ENCODE data around the gene SLC38A8.

The SLC38A8 gene

GRCh38 chr16:84085271-84085667 is 42.7 kb upstream of the SLC38A8 start:
- TF ChIP-seq EP300 (IDR thresholded peaks at IDR 0.05; ENCODE audit: borderline replicate concordance) (no peak), EGR1 (IDR thresholded peaks at IDR 0.05) (no peak), ZBTB7A (IDR thresholded peaks at IDR 0.05; ENCODE audit: low read depth) (no peak), RAD21 (IDR thresholded peaks at IDR 0.05; ENCODE audit: low read depth) (no peak), NFIC (IDR thresholded peaks at IDR 0.05) (no peak), MAX (IDR thresholded peaks at IDR 0.05) (no peak), REST (IDR thresholded peaks at IDR 0.05; ENCODE audit: low read depth) (no peak), TAF1 (IDR thresholded peaks at IDR 0.05; ENCODE audit: low read depth) (no peak), TEAD4 (IDR thresholded peaks at IDR 0.05) (no peak), YY1 (IDR thresholded peaks at IDR 0.05; ENCODE audit: low read depth) (no peak), CEBPB (IDR thresholded peaks at IDR 0.05) (no peak), USF1 (IDR thresholded peaks at IDR 0.05) (no peak), FOXM1 (IDR thresholded peaks at IDR 0.05; ENCODE audit: borderline replicate concordance, low read depth) (no peak), TCF12 (IDR thresholded peaks at IDR 0.05; ENCODE audit: low read depth) (no peak)

GRCh38 chr16:84084570-84085270 is 42.1 kb upstream of the SLC38A8 start:
- TF ChIP-seq RAD21 (IDR thresholded peaks at IDR 0.05; ENCODE audit: low read depth), result peak; percentile 83
- TF ChIP-seq FOXM1 (IDR thresholded peaks at IDR 0.05; ENCODE audit: borderline replicate concordance, low read depth), result no peak

GRCh38 chr16:84082835-84083569 is 40.4 kb upstream of the SLC38A8 start:
- TF ChIP-seq YY1 (IDR thresholded peaks at IDR 0.05; ENCODE audit: low read depth) (no peak), EGR1 (IDR thresholded peaks at IDR 0.05) (no peak), ZBTB7A (IDR thresholded peaks at IDR 0.05; ENCODE audit: low read depth) (no peak), FOXM1 (IDR thresholded peaks at IDR 0.05; ENCODE audit: borderline replicate concordance, low read depth) (no peak), RAD21 (IDR thresholded peaks at IDR 0.05; ENCODE audit: low read depth) (no peak), MAX (IDR thresholded peaks at IDR 0.05) (no peak), REST (IDR thresholded peaks at IDR 0.05; ENCODE audit: low read depth) (no peak), USF1 (IDR thresholded peaks at IDR 0.05) (no peak), EP300 (IDR thresholded peaks at IDR 0.05; ENCODE audit: borderline replicate concordance) (no peak), TEAD4 (IDR thresholded peaks at IDR 0.05) (no peak), TCF12 (IDR thresholded peaks at IDR 0.05; ENCODE audit: low read depth) (no peak), CEBPB (IDR thresholded peaks at IDR 0.05) (no peak), NFIC (IDR thresholded peaks at IDR 0.05) (no peak), TAF1 (IDR thresholded peaks at IDR 0.05; ENCODE audit: low read depth) (no peak), CREB1 (IDR thresholded peaks at IDR 0.05; ENCODE audit: low read depth) (no peak)

- TF ChIP-seq NFIC (IDR thresholded peaks at IDR 0.05), result no peak
- no peak for TF ChIP-seq YY1 (IDR thresholded peaks at IDR 0.05; ENCODE audit: low read depth)
- TF ChIP-seq MAX (IDR thresholded peaks at IDR 0.05), result no peak
- no peak for TF ChIP-seq FOXM1 (IDR thresholded peaks at IDR 0.05; ENCODE audit: borderline replicate concordance, low read depth)
- TF ChIP-seq EP300 (IDR thresholded peaks at IDR 0.05; ENCODE audit: borderline replicate concordance), result no peak
- no peak for TF ChIP-seq CEBPB (IDR thresholded peaks at IDR 0.05)
- TF ChIP-seq RAD21 (IDR thresholded peaks at IDR 0.05; ENCODE audit: low read depth), result no peak
- no peak for TF ChIP-seq USF1 (IDR thresholded peaks at IDR 0.05)
- no peak for TF ChIP-seq REST (IDR thresholded peaks at IDR 0.05; ENCODE audit: low read depth)
- TF ChIP-seq TAF1 (IDR thresholded peaks at IDR 0.05; ENCODE audit: low read depth), result no peak
- no peak for TF ChIP-seq TEAD4 (IDR thresholded peaks at IDR 0.05)
- TF ChIP-seq ZBTB7A (IDR thresholded peaks at IDR 0.05; ENCODE audit: low read depth), result no peak
- no peak for TF ChIP-seq EGR1 (IDR thresholded peaks at IDR 0.05)
- no peak for TF ChIP-seq TCF12 (IDR thresholded peaks at IDR 0.05; ENCODE audit: low read depth)
- no peak for TF ChIP-seq CREB1 (IDR thresholded peaks at IDR 0.05; ENCODE audit: low read depth)
Measured at GRCh38 chr16:84082110-84082509, 39.5 kb upstream of the SLC38A8 start.
